A172 (cell line): Measurements from ENCODE around the gene HEPACAM. TPM values are rescaled to one million over a fixed set of nuclear protein-coding genes. Genes with fewer than 3 reads are reported as not detected.

Experiments used
- DNase-seq: peaks from one replicate; pipeline ENCODE4 v3.0.0-alpha.2; 2015; ENCODE audit warnings: low spot score
- total RNA-seq: library from RNA; depleted of rRNA; stranded (reverse); fragments of >200 nt; shearing (Covaris generic); gene quantifications from 2 replicates; pipeline ENCODE4 v1.2.3, GENCODE V29; 2014

Gene HEPACAM
- total RNA-seq, 1 experiment from 2014 or later = not detected

- no peak for DNase-seq
These were observed 50.9 kb downstream of the HEPACAM start for GRCh38 chr11:124884869-124885479.

GRCh38 chr11:124884340-124884739 is 51.5 kb downstream of the HEPACAM start:
- no peak for DNase-seq

GRCh38 chr11:124882339-124883071 is 53.3 kb downstream of the HEPACAM start:
- no peak for DNase-seq

GRCh38 chr11:124880958-124881357 is 54.9 kb downstream of the HEPACAM start:
- no peak for DNase-seq

DNA sequence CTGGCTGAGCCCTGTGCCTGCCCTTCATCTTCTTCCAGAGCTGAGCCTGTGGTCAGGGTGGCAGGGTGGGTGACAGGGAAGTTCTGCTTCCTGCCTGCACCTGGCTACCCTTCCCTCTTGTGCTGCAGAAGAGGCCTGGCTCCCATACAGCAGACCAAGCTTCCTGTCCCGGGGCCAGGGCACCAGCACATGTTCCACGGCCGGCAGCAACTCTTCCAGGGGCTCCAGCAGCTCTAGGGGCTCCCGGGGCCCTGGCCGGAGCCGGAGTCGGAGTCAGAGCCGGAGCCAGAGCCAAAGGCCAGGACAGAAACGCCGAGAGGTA is 55.6 kb downstream of the HEPACAM start:
- DNase-seq = no peak

DNA sequence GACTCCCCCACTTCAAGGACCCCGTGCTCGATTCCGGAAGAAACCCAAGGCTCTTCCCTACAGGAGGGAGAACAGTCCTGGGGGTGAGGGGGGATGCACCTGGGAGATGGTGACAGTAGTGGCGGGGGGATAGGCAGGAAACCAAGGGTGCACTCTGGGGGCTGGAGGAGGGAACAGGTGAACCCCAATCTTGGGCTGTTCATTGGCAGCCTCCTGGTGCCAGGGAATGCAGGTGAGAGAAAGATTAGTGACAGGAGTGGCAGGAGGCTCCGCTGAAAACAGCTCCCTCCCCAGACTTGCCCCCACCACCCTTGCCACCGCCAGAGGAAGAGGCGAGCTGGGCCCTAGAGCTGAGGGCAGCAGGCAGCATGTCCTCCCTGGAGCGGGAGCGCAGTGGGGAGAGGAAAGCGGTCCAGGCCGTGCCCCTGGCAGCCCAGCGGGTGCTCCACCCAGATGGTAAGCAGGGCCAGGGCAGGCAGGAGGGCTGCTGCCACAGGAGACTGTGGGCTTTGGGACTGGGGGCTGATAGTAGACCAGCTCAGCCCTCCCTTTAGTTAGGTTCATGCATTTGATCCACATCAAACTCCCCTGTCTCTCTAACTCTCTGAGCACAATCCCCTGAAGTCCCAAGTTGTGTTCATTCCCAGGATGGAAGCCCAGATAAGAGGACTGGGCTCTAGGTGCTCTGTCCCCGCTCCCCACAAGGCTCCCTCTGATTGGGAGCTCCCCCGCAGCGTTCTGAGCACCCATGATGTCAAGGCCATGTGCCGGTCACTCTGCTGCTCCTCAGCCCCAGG is 56.2 kb downstream of the HEPACAM start:
- no peak for DNase-seq

DNA sequence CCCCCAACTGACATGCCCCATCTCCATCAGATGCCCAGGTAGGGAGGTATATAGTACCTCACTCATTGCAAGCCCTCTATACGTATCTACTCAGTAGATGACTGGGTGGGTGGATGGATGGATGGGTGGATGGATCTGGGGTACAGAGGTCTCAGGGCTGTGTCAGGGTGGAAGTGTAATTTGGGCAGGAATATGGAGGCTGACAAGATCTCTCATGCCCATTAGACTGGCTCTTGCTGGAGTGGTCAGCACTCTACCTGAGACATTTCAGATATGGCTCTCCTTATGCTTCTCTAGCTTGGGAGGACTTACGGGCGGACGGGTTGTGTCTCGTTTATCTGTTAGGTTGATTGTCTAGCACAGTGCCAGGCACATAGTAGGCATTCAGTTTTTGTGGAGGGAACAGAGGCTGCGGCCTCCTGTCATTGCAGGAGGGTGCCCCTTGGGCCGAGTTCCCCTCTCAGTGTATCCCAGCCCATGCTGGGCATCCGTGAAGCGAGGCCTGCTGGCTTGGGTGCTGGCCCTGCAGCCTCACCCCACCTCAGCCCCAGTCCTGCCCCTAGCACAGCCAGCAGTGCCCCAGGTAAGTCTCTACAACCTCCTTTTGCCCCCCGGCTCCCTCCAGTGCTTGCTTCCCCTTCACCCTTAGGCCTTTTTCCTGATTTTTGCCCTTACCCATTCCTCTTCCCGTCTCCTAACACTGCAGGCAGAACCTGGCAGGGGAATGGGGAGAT is 56.9 kb downstream of the HEPACAM start:
- no peak for DNase-seq

DNA sequence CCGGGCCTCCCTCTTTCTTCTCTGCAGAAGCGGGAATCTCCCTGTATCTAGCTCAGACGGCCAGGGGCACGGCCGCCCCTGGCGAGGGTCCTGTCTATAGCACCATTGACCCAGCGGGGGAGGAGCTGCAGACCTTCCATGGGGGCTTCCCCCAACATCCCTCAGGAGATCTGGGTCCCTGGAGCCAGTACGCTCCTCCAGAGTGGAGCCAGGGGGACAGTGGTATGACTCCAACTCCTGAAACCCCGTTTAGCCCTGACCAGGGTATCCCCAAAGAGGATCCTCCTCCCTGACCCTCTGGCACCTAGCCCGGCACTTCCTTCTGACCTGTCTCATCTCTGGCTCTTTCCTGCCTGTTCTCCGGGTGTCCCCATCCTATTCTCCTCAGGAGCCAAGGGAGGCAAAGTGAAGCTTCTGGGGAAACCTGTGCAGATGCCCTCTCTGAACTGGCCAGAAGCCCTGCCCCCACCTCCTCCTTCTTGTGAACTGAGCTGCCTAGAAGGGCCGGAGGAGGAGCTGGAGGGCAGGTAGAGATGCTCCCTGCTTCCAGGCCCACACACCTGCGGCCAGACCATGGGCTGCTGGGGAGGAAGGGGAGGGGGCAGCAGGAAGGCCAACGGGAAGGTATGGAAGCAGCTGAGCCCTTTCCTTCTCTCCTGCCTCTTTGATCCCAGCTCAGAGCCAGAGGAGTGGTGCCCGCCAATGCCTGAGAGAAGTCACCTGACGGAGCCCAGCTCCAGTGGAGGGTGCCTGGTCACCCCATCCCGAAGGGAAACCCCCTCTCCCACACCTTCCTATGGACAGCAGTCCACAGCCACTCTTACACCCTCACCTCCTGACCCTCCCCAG is 57.7 kb downstream of the HEPACAM start:
- DNase-seq = no peak

GRCh38 chr11:124877631-124877909 is 58.3 kb downstream of the HEPACAM start:
- DNase-seq = no peak

- DNase-seq = no peak
These were observed 58.8 kb downstream of the HEPACAM start for GRCh38 chr11:124876818-124877630.

- DNase-seq = peak; percentile 77
These were observed 59.7 kb downstream of the HEPACAM start for GRCh38 chr11:124875943-124876817.

DNA sequence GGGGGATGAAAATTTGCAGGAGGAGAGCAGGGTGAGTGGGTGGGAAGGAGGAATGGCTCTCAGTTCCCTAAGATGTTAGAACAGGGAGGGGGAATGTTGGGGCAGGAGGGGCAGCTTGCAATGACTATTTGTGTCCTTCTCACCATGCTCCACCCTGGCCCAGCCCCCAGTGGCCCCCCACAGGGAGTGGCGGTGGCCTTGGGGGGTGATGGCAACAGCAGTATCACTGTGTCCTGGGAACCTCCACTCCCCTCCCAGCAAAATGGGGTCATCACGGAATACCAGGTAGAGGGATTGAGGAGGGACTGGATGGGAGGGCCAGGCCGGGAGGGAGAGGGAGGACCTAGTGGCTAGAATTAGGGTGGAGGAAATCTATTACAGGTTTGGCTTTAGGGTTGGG is 60.4 kb downstream of the HEPACAM start:
- no peak for DNase-seq

- no peak for DNase-seq
These were observed 61.1 kb downstream of the HEPACAM start for GRCh38 chr11:124874571-124875255.

- no peak for DNase-seq
These were observed 61.9 kb downstream of the HEPACAM start for GRCh38 chr11:124873951-124874350.

- DNase-seq = no peak
These were observed 63.1 kb downstream of the HEPACAM start for GRCh38 chr11:124872741-124873140.

DNA sequence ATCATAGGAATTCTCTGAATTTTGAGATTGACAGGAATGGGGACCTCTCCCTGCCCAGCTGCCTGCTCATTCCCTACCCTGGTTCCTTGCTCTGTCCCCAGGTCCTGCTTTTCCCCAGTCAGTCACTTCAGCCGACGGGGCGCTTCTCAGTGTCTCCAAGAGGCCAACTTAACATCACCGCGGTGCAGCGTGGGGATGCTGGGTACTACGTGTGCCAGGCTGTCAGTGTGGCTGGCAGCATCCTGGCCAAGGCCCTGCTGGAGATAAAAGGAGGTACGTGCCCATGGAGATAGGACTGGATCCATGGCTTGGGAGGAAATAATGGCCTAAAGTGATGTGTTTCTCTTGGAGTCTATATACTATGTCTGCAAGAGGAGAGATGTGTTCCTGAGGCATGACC is 63.6 kb downstream of the HEPACAM start:
- no peak for DNase-seq

DNA sequence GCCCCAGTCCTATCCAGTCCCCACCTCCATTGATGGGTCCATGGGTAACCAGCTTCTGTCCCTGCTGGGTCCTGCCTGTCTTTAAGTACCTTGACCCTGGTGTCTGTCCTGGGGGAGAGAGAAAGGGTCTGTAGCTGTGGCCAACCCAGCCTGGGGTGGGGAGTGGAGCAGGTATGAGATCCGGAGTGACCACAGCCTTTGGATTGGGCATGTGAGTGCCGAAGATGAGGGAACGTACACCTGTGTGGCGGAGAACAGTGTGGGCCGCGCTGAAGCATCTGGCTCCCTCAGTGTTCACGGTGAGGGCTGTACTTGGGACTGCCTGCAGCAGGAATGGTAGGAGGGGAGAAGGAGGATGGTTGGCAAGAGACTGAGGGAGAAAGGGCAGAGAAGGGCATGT is 65.4 kb downstream of the HEPACAM start:
- no peak for DNase-seq

GRCh38 chr11:124869856-124870387 is 65.9 kb downstream of the HEPACAM start:
- DNase-seq = no peak

GRCh38 chr11:124869331-124869730 is 66.5 kb downstream of the HEPACAM start:
- DNase-seq = no peak
